Endodermal cell (in vitro differentiated cells): ENCODE measurements around the gene LGI4. TPM values are rescaled to one million over a fixed set of nuclear protein-coding genes. Genes with fewer than 3 reads are reported as not detected.
A peak's percentile ranks its signal among the peaks of the same experiment; 100 is the strongest.

Experiments used
- DNase-seq: peaks from one replicate; pipeline ENCODE4 v3.0.0-alpha.2; 2017
- H3K27ac ChIP-seq: 2 replicates; pipeline ENCODE4 v1.5.1; 2013; ENCODE audit warnings: mild to moderate bottlenecking, low read depth, low read length, moderate library complexity
- H3K27me3 ChIP-seq: 2 replicates; pipeline ENCODE4 v1.6.1; 2013; ENCODE audit warnings: mild to moderate bottlenecking, low read length, moderate library complexity; ENCODE audit not compliant: insufficient read depth, control insufficient read depth, poor library complexity, severe bottlenecking
- H3K36me3 ChIP-seq: 2 replicates; pipeline ENCODE4 v1.7.0; 2013; ENCODE audit warnings: mild to moderate bottlenecking, low read length, moderate library complexity; ENCODE audit not compliant: control insufficient read depth, insufficient read depth
- H3K4me1 ChIP-seq: one replicate; pipeline ENCODE4 v1.7.0; 2013; ENCODE audit warnings: low read length; ENCODE audit not compliant: control insufficient read depth, insufficient read depth
- H3K4me3 ChIP-seq: 2 replicates; pipeline ENCODE4 v1.5.1; 2013; ENCODE audit warnings: mild to moderate bottlenecking, low read length, moderate library complexity
- H3K9ac ChIP-seq: 2 replicates; pipeline ENCODE4 v1.6.1; 2013; ENCODE audit warnings: mild to moderate bottlenecking, low read length, moderate library complexity; ENCODE audit not compliant: poor library complexity, severe bottlenecking; ENCODE audit errors: extremely low read depth
- H3K9me3 ChIP-seq: 2 replicates; pipeline ENCODE4 v1.6.1; 2013; ENCODE audit warnings: mild to moderate bottlenecking, low read length, moderate library complexity; ENCODE audit not compliant: control insufficient read depth
- H3K27ac Mint-ChIP-seq: 2 replicates; pipeline ENCODE4 v1.8.0; 2020; ENCODE audit warnings: mixed read lengths
- H3K27me3 Mint-ChIP-seq: 2 replicates; pipeline ENCODE4 v1.8.0; 2021; ENCODE audit warnings: mild to moderate bottlenecking, mixed read lengths; ENCODE audit not compliant: insufficient read depth
- H3K36me3 Mint-ChIP-seq: 2 replicates; pipeline ENCODE4 v1.8.0; 2020; ENCODE audit warnings: low read depth, mixed read lengths
- H3K4me1 Mint-ChIP-seq: 2 replicates; pipeline ENCODE4 v1.8.0; 2020; ENCODE audit warnings: mixed read lengths
- H3K4me3 Mint-ChIP-seq: 2 replicates; pipeline ENCODE4 v1.8.0; 2020; ENCODE audit warnings: mild to moderate bottlenecking, moderate library complexity, mixed read lengths
- H3K9me3 Mint-ChIP-seq: 2 replicates; pipeline ENCODE4 v1.8.0; 2020; ENCODE audit warnings: mild to moderate bottlenecking, mixed read lengths
- CTCF ChIP-seq: fragments of 200-600 bp; sonication (generic); conservative IDR thresholded peaks from 2 replicates; pipeline ENCODE4 v1.5.0; 2021; ENCODE audit warnings: antibody characterized with exemption, mild to moderate bottlenecking
- WGBS, 2 experiments: methylation state at CpG; one replicate each; pipeline versions ENCODE4 v1.1.5 to v1.1.7; 2013; ENCODE audit warnings: missing lambda C conversion rate in 2 of 2, mixed read lengths in 1 of 2; ENCODE audit not compliant: insufficient coverage in 1 of 2, insufficient read length in 1 of 2; 5-methylcytosine and 5-hydroxymethylcytosine counted together
- total RNA-seq, 2 donors: library from RNA; stranded (reverse); fragmentation: NEBNext Ultra II Directional in 1 of 2; extraction: Animal tissue kit (Norgen Biotek cat#: 25700) in 1 of 2; gene quantifications; 2 replicates in 1 of 2; 3 replicates in 1 of 2; pipeline ENCODE4 v1.2.1, GENCODE V29; 2021

Gene LGI4
- total RNA-seq, 2 donors from 2014 or later: 0.27 to 0.37 TPM

DNA sequence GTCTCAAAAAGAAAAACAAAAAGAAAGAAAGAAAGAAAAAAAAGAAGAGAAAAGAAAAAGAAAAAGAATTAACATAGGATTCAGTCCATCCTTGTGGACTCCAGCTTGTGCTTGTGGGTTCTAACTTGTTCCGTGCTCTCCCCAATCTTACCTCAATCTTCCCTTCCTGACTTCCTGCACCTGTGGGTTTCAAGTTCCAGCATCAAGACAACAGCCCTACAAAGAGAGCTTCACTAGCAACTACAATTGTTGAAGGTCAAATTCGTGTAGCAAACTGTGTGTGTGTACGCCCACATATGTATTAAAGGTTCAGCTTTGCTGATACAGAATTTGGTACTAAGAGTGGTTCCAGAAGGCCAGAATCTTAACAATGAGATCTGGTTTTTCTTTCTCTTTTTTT is 45.0 kb upstream of the LGI4 start:
- no peak for DNase-seq
- Mint-ChIP-seq H3K4me1 (no peaks in the 10 kb centered on the region), H3K27me3 (peaks cover 8% of the 10 kb centered on the region), H3K4me3 (no peak overlapping the region), H3K9me3 (peaks cover 8% of the 10 kb centered on the region), H3K27ac (no peak overlapping the region), H3K36me3 (no peaks in the 10 kb centered on the region)
- Histone ChIP-seq H3K4me3 (no peak overlapping the region), H3K4me1 (no peaks in the 10 kb centered on the region), H3K9me3 (no peaks in the 10 kb centered on the region), H3K9ac (no peak overlapping the region), H3K27ac (no peak overlapping the region), H3K36me3 (no peaks in the 10 kb centered on the region), H3K27me3 (no peaks in the 10 kb centered on the region)
- WGBS, 2 experiments: 89 to 92% methylated on average over 2 to 3 of the region's 3 CpGs
- no peak for TF ChIP-seq CTCF

DNA sequence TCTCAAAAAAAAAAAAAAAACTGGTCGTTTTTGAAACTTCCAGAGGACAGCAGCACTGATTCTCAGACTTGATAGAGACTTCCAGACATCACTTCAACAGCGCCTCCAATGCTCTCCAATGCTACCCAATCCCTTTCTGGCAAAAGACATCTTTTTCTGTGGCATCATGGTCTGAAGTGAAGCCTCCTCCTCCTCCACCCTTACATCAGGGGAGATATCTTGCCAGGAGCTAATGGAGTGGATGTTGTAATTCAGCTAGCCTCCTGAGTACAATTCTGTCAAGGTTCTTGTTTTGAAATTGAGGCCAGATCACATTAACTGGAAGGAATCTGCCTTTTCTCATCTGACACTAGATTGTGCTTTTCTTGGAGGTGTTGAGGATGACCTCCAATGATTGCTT is 43.8 kb upstream of the LGI4 start:
- Histone ChIP-seq H3K9ac (no peak overlapping the region), H3K4me3 (no peak overlapping the region), H3K9me3 (no peaks in the 10 kb centered on the region), H3K4me1 (no peaks in the 10 kb centered on the region), H3K27me3 (no peaks in the 10 kb centered on the region), H3K36me3 (no peaks in the 10 kb centered on the region), H3K27ac (no peak overlapping the region)
- Mint-ChIP-seq H3K36me3 (no peaks in the 10 kb centered on the region), H3K27ac (no peak overlapping the region), H3K9me3 (peaks cover 8% of the 10 kb centered on the region), H3K4me3 (no peak overlapping the region), H3K27me3 (peaks cover 6% of the 10 kb centered on the region), H3K4me1 (no peaks in the 10 kb centered on the region)
- TF ChIP-seq CTCF: no peak
- 72 to 94% methylated on average over 2 of the region's 2 CpGs for WGBS, 2 experiments
- peak; percentile 7 for DNase-seq

DNA sequence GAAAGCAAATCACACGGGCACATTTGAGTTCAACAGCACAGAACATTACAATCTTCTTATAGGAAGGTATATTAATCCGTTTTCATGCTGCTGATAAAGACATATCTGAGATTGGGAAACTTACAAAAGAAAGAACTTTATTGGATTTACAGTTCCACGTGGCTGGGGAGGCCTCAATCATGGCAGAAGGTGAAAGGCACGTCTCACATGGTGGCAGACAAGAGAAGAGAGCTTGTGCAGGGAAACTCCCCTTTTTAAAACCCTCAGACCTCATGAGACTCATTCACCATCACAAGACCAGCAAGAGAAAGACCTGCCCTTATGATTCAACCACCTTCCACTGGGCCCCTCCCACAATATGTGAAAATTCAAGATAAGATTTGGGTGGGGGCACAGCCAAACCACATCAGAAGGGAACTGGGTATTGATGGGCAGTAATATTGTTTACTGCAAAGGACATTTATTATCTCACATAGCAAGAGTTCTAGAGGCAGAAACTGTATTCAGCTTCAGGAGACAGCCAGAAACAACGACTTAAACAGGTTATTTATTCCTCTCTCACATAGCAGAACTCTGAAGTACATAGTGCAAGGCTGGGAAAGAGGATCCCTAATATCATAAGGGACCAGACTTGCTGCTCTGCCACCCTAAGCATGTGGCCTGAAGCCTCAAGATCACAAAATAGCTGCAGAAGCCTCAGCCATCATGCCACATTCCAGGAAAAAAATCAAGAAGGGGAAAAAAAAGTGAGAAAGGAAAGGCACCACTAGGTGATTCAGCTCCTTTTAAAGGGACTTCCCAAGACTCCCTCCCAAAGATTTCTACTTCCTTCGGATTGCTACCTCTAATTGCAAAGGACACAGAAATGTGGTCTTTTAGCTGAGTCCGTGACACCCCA is 42.8 kb upstream of the LGI4 start:
- Histone ChIP-seq H3K27me3 (no peaks in the 10 kb centered on the region), H3K4me3 (no peak overlapping the region), H3K4me1 (no peaks in the 10 kb centered on the region), H3K36me3 (no peaks in the 10 kb centered on the region), H3K27ac (no peak overlapping the region), H3K9ac (no peak overlapping the region), H3K9me3 (peaks cover 3% of the 10 kb centered on the region)
- no peak overlapping the region for H3K4me3 Mint-ChIP-seq
- H3K4me1 Mint-ChIP-seq: no peaks in the 10 kb centered on the region
- peaks cover 3% of the 10 kb centered on the region for H3K36me3 Mint-ChIP-seq
- H3K27ac Mint-ChIP-seq: no peak overlapping the region
- no peak for TF ChIP-seq CTCF
- peaks cover 6% of the 10 kb centered on the region for H3K27me3 Mint-ChIP-seq
- WGBS, 2 experiments: 90 to 95% methylated on average over 5 to 7 of the region's 7 CpGs
- DNase-seq: peak; percentile 5
- H3K9me3 Mint-ChIP-seq: peaks cover 14% of the 10 kb centered on the region
